GM23338 (cell line): ENCODE data around the gene CEACAM18. TPM values are rescaled to one million over a fixed set of nuclear protein-coding genes. Genes with fewer than 3 reads are reported as not detected.

Experiments
- ATAC-seq: fragments of 200-7000 bp; cut with Tn5 transposase; 3 replicates; pipeline ENCODE4 v1.9.1; 2020
- DNase-seq: peaks from one replicate; pipeline ENCODE4 v3.0.0-alpha.2; 2015; ENCODE audit warnings: low spot score
- H2AFZ ChIP-seq: fragments of 200-600 bp; sonication (generic); 2 replicates; pipeline ENCODE4 v1.8.0; 2016; ENCODE audit warnings: antibody characterized with exemption, mild to moderate bottlenecking, moderate library complexity
- H3F3A ChIP-seq: fragments of 200-600 bp; sonication (generic); replicated peaks from 2 replicates; pipeline ENCODE4 v1.8.0; 2017; ENCODE audit warnings: antibody characterized with exemption, mixed run types, low read depth
- H3K27ac ChIP-seq: fragments of 200-600 bp; sonication (generic); 2 replicates; pipeline ENCODE4 v1.6.1; 2016; ENCODE audit warnings: low read depth
- H3K27me3 ChIP-seq: fragments of 200-600 bp; sonication (generic); 2 replicates; pipeline ENCODE4 v1.8.0; 2016; ENCODE audit warnings: mild to moderate bottlenecking, mixed run types, moderate library complexity; ENCODE audit not compliant: insufficient read depth
- H3K36me3 ChIP-seq: fragments of 200-600 bp; sonication (generic); 2 replicates; pipeline ENCODE4 v1.8.0; 2016; ENCODE audit warnings: mild to moderate bottlenecking; ENCODE audit not compliant: insufficient read depth
- H3K4me1 ChIP-seq: fragments of 200-600 bp; sonication (generic); 2 replicates; pipeline ENCODE4 v1.8.0; 2016; ENCODE audit warnings: mild to moderate bottlenecking, moderate library complexity; ENCODE audit not compliant: insufficient read depth
- H3K4me2 ChIP-seq: fragments of 200-600 bp; sonication (generic); 2 replicates; pipeline ENCODE4 v1.7.1; 2017; ENCODE audit warnings: mixed run types
- H3K4me3 ChIP-seq: fragments of 200-600 bp; sonication (generic); 2 replicates; pipeline ENCODE4 v1.6.1; 2016; ENCODE audit warnings: mixed run types
- H3K79me2 ChIP-seq: fragments of 200-600 bp; sonication (generic); replicated peaks from 2 replicates; pipeline ENCODE4 v1.8.0; 2017; ENCODE audit warnings: mild to moderate bottlenecking; ENCODE audit not compliant: insufficient read depth
- H3K9me2 ChIP-seq: fragments of 200-600 bp; sonication (generic); 2 replicates; pipeline ENCODE4 v1.8.0; 2017; ENCODE audit not compliant: insufficient read depth
- H4K20me1 ChIP-seq: fragments of 200-600 bp; sonication (generic); replicated peaks from 2 replicates; pipeline ENCODE4 v1.8.0; 2017; ENCODE audit warnings: mild to moderate bottlenecking; ENCODE audit not compliant: insufficient read depth
- H3K27ac Mint-ChIP-seq: 2 replicates; pipeline ENCODE4 v1.8.0; 2020; ENCODE audit warnings: inconsistent platforms, mild to moderate bottlenecking, moderate library complexity, mixed read lengths
- H3K27me3 Mint-ChIP-seq: 3 replicates; pipeline ENCODE4 v1.8.0; 2022; ENCODE audit warnings: low read depth, mild to moderate bottlenecking, moderate library complexity, mixed read lengths, inconsistent platforms; ENCODE audit not compliant: insufficient read depth, poor library complexity
- H3K36me3 Mint-ChIP-seq: 3 replicates; pipeline ENCODE4 v1.8.0; 2021; ENCODE audit warnings: low read depth, mild to moderate bottlenecking, inconsistent platforms, moderate library complexity, mixed read lengths
- H3K4me1 Mint-ChIP-seq: 3 replicates; pipeline ENCODE4 v1.8.0; 2020; ENCODE audit warnings: mild to moderate bottlenecking, inconsistent platforms, mixed read lengths
- H3K4me3 Mint-ChIP-seq: 3 replicates; pipeline ENCODE4 v1.8.0; 2021; ENCODE audit warnings: moderate library complexity, mild to moderate bottlenecking, inconsistent platforms, mixed read lengths
- H3K9me3 Mint-ChIP-seq: 3 replicates; pipeline ENCODE4 v1.8.0; 2020; ENCODE audit warnings: moderate library complexity, mild to moderate bottlenecking, inconsistent platforms, mixed read lengths
- CREB1 ChIP-seq: fragments of 250-450 bp; sonication (Bioruptor Pico); IDR thresholded peaks from 2 replicates; pipeline ENCODE4 v1.5.0; 2020; ENCODE audit warnings: low read depth, mild to moderate bottlenecking, moderate library complexity
- CTCF ChIP-seq, 2 experiments: fragments of 200-600 bp in 1 of 2; sonication (generic) in 1 of 2; conservative IDR thresholded peaks; 2 replicates each; pipeline versions ENCODE4 v1.5.1 to v1.6.1; 2016 to 2017; ENCODE audit warnings: antibody characterized with exemption in 2 of 2, low read depth in 2 of 2, mild to moderate bottlenecking in 2 of 2, moderate library complexity in 1 of 2
- EZH2 ChIP-seq: fragments of 200-600 bp; sonication (generic); IDR thresholded peaks from one replicate; pipeline ENCODE4 v1.8.0; 2017; ENCODE audit warnings: antibody characterized with exemption, mild to moderate bottlenecking, low read depth; ENCODE audit not compliant: unreplicated experiment
- EZH2phosphoT487 ChIP-seq: fragments of 200-600 bp; sonication (generic); IDR thresholded peaks from one replicate; pipeline ENCODE4 v1.8.1; 2018; ENCODE audit warnings: antibody characterized with exemption; ENCODE audit not compliant: unreplicated experiment
- JUNB ChIP-seq: IDR thresholded peaks from one replicate; pipeline ENCODE4 v1.6.1; 2016; ENCODE audit warnings: antibody characterized with exemption; ENCODE audit not compliant: unreplicated experiment
- NANOG ChIP-seq: IDR thresholded peaks from 2 replicates; pipeline ENCODE4 v1.6.1; 2016; ENCODE audit warnings: antibody characterized with exemption, borderline replicate concordance
- POLR2AphosphoS5 ChIP-seq: IDR thresholded peaks from 2 replicates; pipeline ENCODE4 v1.6.1; 2016; ENCODE audit warnings: antibody characterized with exemption, low read depth
- REST ChIP-seq: IDR thresholded peaks from one replicate; pipeline ENCODE4 v1.6.1; 2018; ENCODE audit warnings: antibody characterized with exemption; ENCODE audit not compliant: unreplicated experiment
- STAT1 ChIP-seq: IDR thresholded peaks from one replicate; pipeline ENCODE4 v1.6.1; 2016; ENCODE audit warnings: antibody characterized with exemption; ENCODE audit not compliant: unreplicated experiment
- ZNF114 ChIP-seq: fragments of 250-450 bp; sonication (Bioruptor Pico); IDR thresholded peaks from 2 replicates; pipeline ENCODE4 v1.5.0; 2020; ENCODE audit warnings: mild to moderate bottlenecking, moderate library complexity
- ZNF331 ChIP-seq: fragments of 250-450 bp; sonication (Bioruptor Pico); IDR thresholded peaks from 2 replicates; pipeline ENCODE4 v1.5.0; 2020; ENCODE audit warnings: low read depth, mild to moderate bottlenecking, moderate library complexity
- ZNF462 ChIP-seq: fragments of 250-450 bp; sonication (Bioruptor Pico); IDR thresholded peaks from 2 replicates; pipeline ENCODE4 v1.5.0; 2020; ENCODE audit warnings: mild to moderate bottlenecking, moderate library complexity
- polyA plus RNA-seq: library from polyadenylated mRNA; unstranded; fragments of >200 nt; fragmentation: Nextera tagmentation; extraction: Ambion mirVana; gene quantifications from 2 replicates; pipeline ENCODE4 v1.2.1, GENCODE V29; 2016
- total RNA-seq: library from RNA; depleted of rRNA; stranded (reverse); fragments of >200 nt; shearing (Covaris generic); gene quantifications from 2 replicates; pipeline ENCODE4 v1.2.3, GENCODE V29; 2014
- TF ChIP-seq, protein P1 (sequence below): IDR thresholded peaks from 2 replicates; pipeline ENCODE4 v1.6.1; 2016; ENCODE audit warnings: antibody characterized with exemption

CEACAM18 gene
- total and polyA plus RNA-seq, 2 experiments from 2014 or later, result not detected

DNA sequence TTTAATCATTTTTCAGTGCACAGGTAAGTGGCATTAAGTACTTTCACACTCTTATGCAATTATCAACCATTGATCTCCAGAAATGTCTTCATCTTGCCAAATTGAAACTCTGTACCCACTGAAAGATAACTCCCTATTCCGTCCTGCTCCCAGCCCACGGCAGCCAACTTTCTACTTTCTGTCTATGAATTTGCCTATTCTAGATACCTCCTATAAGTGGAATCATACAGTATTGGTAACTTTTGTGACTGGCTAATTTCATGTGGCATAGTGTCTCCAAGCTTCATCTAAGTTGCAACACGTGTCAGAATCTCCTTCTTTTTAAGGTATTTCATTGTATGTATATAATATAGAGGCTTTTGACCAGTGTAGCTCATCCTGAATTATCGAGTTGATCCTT lies 5.7 kb upstream of the CEACAM18 start:
- peaks cover 15% of the 10 kb centered on the region for H3K27me3 Mint-ChIP-seq
- ATAC-seq, result no peak
- no peak overlapping the region for H3K4me2 ChIP-seq
- H3F3A ChIP-seq, result no peaks in the 10 kb centered on the region
- peaks cover 50% of the 10 kb centered on the region for H3K9me3 Mint-ChIP-seq
- no peaks in the 10 kb centered on the region for H3K27me3 ChIP-seq
- no peak for DNase-seq
- no peak overlapping the region for H3K27ac Mint-ChIP-seq
- no peaks in the 10 kb centered on the region for H3K4me1 ChIP-seq
- no peaks in the 10 kb centered on the region for H3K36me3 ChIP-seq
- H3K9me2 ChIP-seq, result 0 out of 2 replicates have a peak, but pooled peaks cover 3% of the 10 kb centered on the region
- TF ChIP-seq ZNF331 (CRISPR knock-in tag) (no peak), EZH2 (no peak), NANOG (no peak), ZNF462 (CRISPR knock-in tag) (no peak), CREB1 (CRISPR knock-in tag) (no peak), POLR2AphosphoS5 (no peak), EZH2phosphoT487 (no peak), REST (no peak), STAT1 (no peak), ZNF114 (CRISPR knock-in tag) (no peak), JUNB (no peak), CTCF (conservative IDR thresholded peaks at IDR 0.05; ENCODE audit: low read depth in 2 of 2) (no peak)
- TF ChIP-seq, protein P1, sequence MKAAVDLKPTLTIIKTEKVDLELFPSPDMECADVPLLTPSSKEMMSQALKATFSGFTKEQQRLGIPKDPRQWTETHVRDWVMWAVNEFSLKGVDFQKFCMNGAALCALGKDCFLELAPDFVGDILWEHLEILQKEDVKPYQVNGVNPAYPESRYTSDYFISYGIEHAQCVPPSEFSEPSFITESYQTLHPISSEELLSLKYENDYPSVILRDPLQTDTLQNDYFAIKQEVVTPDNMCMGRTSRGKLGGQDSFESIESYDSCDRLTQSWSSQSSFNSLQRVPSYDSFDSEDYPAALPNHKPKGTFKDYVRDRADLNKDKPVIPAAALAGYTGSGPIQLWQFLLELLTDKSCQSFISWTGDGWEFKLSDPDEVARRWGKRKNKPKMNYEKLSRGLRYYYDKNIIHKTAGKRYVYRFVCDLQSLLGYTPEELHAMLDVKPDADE, result no peak
- H3K4me3 Mint-ChIP-seq, result no peak overlapping the region
- no peaks in the 10 kb centered on the region for H3K79me2 ChIP-seq
- no peak overlapping the region for H3K27ac ChIP-seq
- no peaks in the 10 kb centered on the region for H4K20me1 ChIP-seq
- H3K4me1 Mint-ChIP-seq, result no peaks in the 10 kb centered on the region
- H3K36me3 Mint-ChIP-seq, result peaks cover 2% of the 10 kb centered on the region
- no peak overlapping the region for H2AFZ ChIP-seq
- no peak overlapping the region for H3K4me3 ChIP-seq
